Fibroblast of skin of left biceps (primary cell): ENCODE results near the gene CCN6.

ENCODE experiments used
- DNase-seq, 2 experiments: peaks; one replicate each; pipeline ENCODE4 v3.0.0-alpha.2; 2013; ENCODE audit warnings: low read depth in 2 of 2

The CCN6 gene

GRCh38 chr6:112054001-112054400 is at the start of gene CCN6:
Gene CCN6 (plus strand): TSS chr6:112054104. CDS start chr6:112054358, 254 bp downstream.
- DNase-seq = no peak

- DNase-seq = no peak
These were observed 49.5 kb upstream of the CCN6 start for GRCh38 chr6:112004201-112005012.

- no peak for DNase-seq
These were observed 48.9 kb upstream of the CCN6 start for GRCh38 chr6:112005013-112005371.

GRCh38 chr6:112007254-112007653 is 46.6 kb upstream of the CCN6 start:
- no peak for DNase-seq

GRCh38 chr6:112007805-112008204 is 46.1 kb upstream of the CCN6 start:
- no peak for DNase-seq

- no peak for DNase-seq
These were observed 45.4 kb upstream of the CCN6 start for GRCh38 chr6:112008482-112008881.

GRCh38 chr6:112010328-112010727 is 43.6 kb upstream of the CCN6 start:
- DNase-seq = no peak

GRCh38 chr6:112013051-112013450 is 40.9 kb upstream of the CCN6 start:
- no peak for DNase-seq

GRCh38 chr6:112014483-112014882 is 39.4 kb upstream of the CCN6 start:
- DNase-seq = peak; percentile 58 to 64

GRCh38 chr6:112015725-112016124 is 38.2 kb upstream of the CCN6 start:
- DNase-seq = no peak

GRCh38 chr6:112016320-112016719 is 37.6 kb upstream of the CCN6 start:
- no peak for DNase-seq

- no peak for DNase-seq
These were observed 36.7 kb upstream of the CCN6 start for GRCh38 chr6:112017169-112017568.

- DNase-seq = no peak
These were observed 36.0 kb upstream of the CCN6 start for GRCh38 chr6:112017760-112018537.

- DNase-seq = no peak
These were observed 35.1 kb upstream of the CCN6 start for GRCh38 chr6:112018619-112019416.

- no peak for DNase-seq
These were observed 34.3 kb upstream of the CCN6 start for GRCh38 chr6:112019589-112019988.

GRCh38 chr6:112021691-112022310 is 32.1 kb upstream of the CCN6 start:
- no peak for DNase-seq

GRCh38 chr6:112022749-112023148 is 31.2 kb upstream of the CCN6 start:
- no peak for DNase-seq

- DNase-seq = no peak
These were observed 29.4 kb upstream of the CCN6 start for GRCh38 chr6:112024464-112024863.

GRCh38 chr6:112026933-112027332 is 27.0 kb upstream of the CCN6 start:
- DNase-seq = no peak

GRCh38 chr6:112027942-112028674 is 25.8 kb upstream of the CCN6 start:
- DNase-seq = peak; percentile 96
